K562 (cell line): Measurements from ENCODE around the gene SLC35E3. TPM values are rescaled to one million over a fixed set of nuclear protein-coding genes. Genes with fewer than 3 reads are reported as not detected.

Experiments
- ATF7 ChIP-seq: fragments of 450-650 bp; IDR thresholded peaks from 2 replicates; pipeline ENCODE4 v1.7.1; 2014; ENCODE audit warnings: mild to moderate bottlenecking, moderate library complexity
- ESRRA ChIP-seq: fragments of 450-650 bp; IDR thresholded peaks from 2 replicates; pipeline ENCODE4 v1.6.1; 2014; ENCODE audit warnings: low read depth, mild to moderate bottlenecking, moderate library complexity, borderline replicate concordance
- ETS1 ChIP-seq: conservative IDR thresholded peaks from 2 replicates; pipeline ENCODE4 v1.6.1; 2011; ENCODE audit warnings: low read depth, mild to moderate bottlenecking, low read length; ENCODE audit not compliant: control insufficient read depth
- HBP1 ChIP-seq: fragments of 450-650 bp; formaldehyde crosslinking; IDR thresholded peaks from 2 replicates; pipeline ENCODE4 v1.4.0; 2022; ENCODE audit warnings: missing genetic modification characterization
- LARP7 ChIP-seq: fragments of 450-650 bp; IDR thresholded peaks from 2 replicates; pipeline ENCODE4 v1.6.1; 2016
- NBN ChIP-seq: fragments of 450-650 bp; IDR thresholded peaks from 2 replicates; pipeline ENCODE4 v1.6.1; 2016; ENCODE audit warnings: low read depth, mild to moderate bottlenecking
- NCOA6 ChIP-seq: fragments of 450-650 bp; IDR thresholded peaks from 2 replicates; pipeline ENCODE4 v1.6.1; 2017; ENCODE audit warnings: mild to moderate bottlenecking
- NKRF ChIP-seq: fragments of 450-650 bp; IDR thresholded peaks from 2 replicates; pipeline ENCODE4 v1.6.1; 2016; ENCODE audit warnings: borderline replicate concordance
- NRF1 ChIP-seq, 2 experiments: fragments of 450-650 bp; IDR thresholded peaks in 1 of 2; conservative IDR thresholded peaks in 1 of 2; 2 replicates each; pipeline ENCODE4 v1.6.1; 2014; ENCODE audit warnings: mild to moderate bottlenecking in 2 of 2
- RBM39 ChIP-seq: fragments of 200-400 bp; formaldehyde crosslinking; optimal IDR thresholded peaks from 2 replicates; pipeline ENCODE3; 2018; ENCODE audit warnings: low read depth, low read length
- RUNX1 ChIP-seq: sonication (generic); IDR thresholded peaks from 2 replicates; pipeline ENCODE4 v1.6.1; 2016; ENCODE audit warnings: antibody characterized with exemption, low read depth
- SUPT5H ChIP-seq: fragments of 450-650 bp; IDR thresholded peaks from 2 replicates; pipeline ENCODE4 v1.6.1; 2016
- TCF15 ChIP-seq: fragments of 250-450 bp; sonication (Bioruptor Pico); IDR thresholded peaks from 2 replicates; pipeline ENCODE4 v1.8.0; 2022; ENCODE audit warnings: moderate library complexity, mild to moderate bottlenecking, inconsistent platforms
- TEAD1 ChIP-seq, 2 experiments: fragments of 450-650 bp in 1 of 2; sonication (generic) in 1 of 2; formaldehyde crosslinking; IDR thresholded peaks; 2 replicates each; pipeline versions ENCODE4 v1.4.0 to v1.8.0; 2020 to 2022; ENCODE audit warnings: mild to moderate bottlenecking in 2 of 2, missing genetic modification reagents in 1 of 2
- WHSC1 ChIP-seq: IDR thresholded peaks from one replicate; pipeline ENCODE4 v1.6.1; 2012; ENCODE audit warnings: low read length, control low read depth, inconsistent platforms
- ZNF197 ChIP-seq: fragments of 200-800 bp; sonication (Bioruptor generic); IDR thresholded peaks from 2 replicates; pipeline ENCODE4 v1.6.1; 2016; ENCODE audit warnings: low read depth, missing genetic modification characterization, missing compliant biosample characterization
- ZNF609 ChIP-seq: sonication (generic); formaldehyde crosslinking; IDR thresholded peaks from 2 replicates; pipeline ENCODE4 v1.8.1; 2023; ENCODE audit warnings: missing genetic modification reagents, mild to moderate bottlenecking, borderline replicate concordance
- ZNF696 ChIP-seq: fragments of 250-450 bp; sonication (Bioruptor Pico); conservative IDR thresholded peaks from 2 replicates; pipeline ENCODE4 v1.4.0; 2020; ENCODE audit warnings: mild to moderate bottlenecking, moderate library complexity
- polyA plus RNA-seq, 8 experiments: library from polyadenylated mRNA; depleted of rRNA in 4 of 8; stranded (reverse) in 5 of 8; unstranded in 3 of 8; fragments of >200 nt; fragmentation: Nextera tagmentation in 2 of 8; fragmentation: Illumina TruSeq in 1 of 8; extraction: Ambion mirVana in 2 of 8; extraction: Trizol in 1 of 8; gene quantifications; 2 replicates each; pipeline versions ENCODE4 v1.2.1 to v1.2.3, GENCODE V29; 2011 to 2014; ENCODE audit warnings: inconsistent platforms in 1 of 8, missing spikeins in 1 of 8
- total RNA-seq, 7 experiments: library from RNA; depleted of rRNA in 6 of 7; stranded (reverse); fragments of >200 nt in 6 of 7; fragmentation: Illumina TruSeq in 2 of 7; extraction: Trizol in 2 of 7; gene quantifications; 2 replicates each; pipeline versions ENCODE4 v1.2.1 to v1.2.3, GENCODE V29; 2011 to 2021; ENCODE audit warnings: low replicate concordance in 1 of 7

Gene SLC35E3
- total and polyA plus RNA-seq, 9 of the 15 experiments (the other 6 are each of a cell fraction or from before 2014, with no cell fraction given): 1.2 to 5.9 (median 3.8) TPM

GRCh38 chr12:68745904-68746571, at the start of gene SLC35E3 (continued):
- TF ChIP-seq HBP1: peak; percentile 59; the same call in 1 of the 2 replicates
- no peak for TF ChIP-seq ZNF696
- no peak for TF ChIP-seq ZNF609 (CRISPR knock-in tag)
- TF ChIP-seq ATF7: peak; percentile 75; the same call in 1 of the 2 replicates
- TF ChIP-seq TEAD1 (CRISPR knock-in tag; IDR thresholded peaks at IDR 0.05): peak in 1 of 2 experiments; percentile 27; a peak in 1 of 4 replicates
- peak; percentile 66; the same call in 1 of the 2 replicates for TF ChIP-seq ESRRA
- TF ChIP-seq NBN: no peak
- peak; percentile 88 for TF ChIP-seq ETS1
- peak; percentile 52; the same call in 1 of the 2 replicates for TF ChIP-seq NCOA6
- no peak for TF ChIP-seq TCF15 (CRISPR knock-in tag)
- TF ChIP-seq ZNF197 (CRISPR knock-in tag): no peak
- TF ChIP-seq SUPT5H: peak; percentile 87
- TF ChIP-seq NRF1 (conservative IDR thresholded peaks at IDR 0.05 in 1 of 2, IDR thresholded peaks at IDR 0.05 in 1 of 2): peak; percentile 97 to 98
- peak; percentile 68; the same call in 1 of the 2 replicates for TF ChIP-seq NKRF
- no peak for TF ChIP-seq LARP7
- no peak for TF ChIP-seq RBM39
- TF ChIP-seq RUNX1: 0 out of 2 replicates have a peak, but pooled peaks have one; percentile 0
- no peak for TF ChIP-seq WHSC1
